ENCODE data around the gene CD300C.

The CD300C gene

GRCh38 chr17:74491626-74492025 is 54.3 kb downstream of the CD300C start:
- Histone ChIP-seq H3K4me1 (ENCODE audit: control insufficient read depth, insufficient read depth, low read length) (no peaks in the 10 kb centered on the region), H3K36me3 (ENCODE audit: control insufficient read depth, insufficient read depth, low read length) (no peaks in the 10 kb centered on the region), H3K9me3 (ENCODE audit: control insufficient read depth, insufficient read depth, low read length) (no peaks in the 10 kb centered on the region), H3K9ac (ENCODE audit: low read depth, low read length) (no peak overlapping the region), H3K27me3 (ENCODE audit: control insufficient read depth, insufficient read depth, low read length) (no peaks in the 10 kb centered on the region), H3K4me3 (ENCODE audit: low read depth, low read length) (no peak overlapping the region)
